ENCODE results near the gene RHEBL1.

- peak in 1 of 2 donors; percentile 58 for TF ChIP-seq CTCF (IDR thresholded peaks at IDR 0.05)
- TF ChIP-seq POLR2A (IDR thresholded peaks at IDR 0.05) = peak; percentile 58 to 90
- peak; percentile 80 to 88 (median 88) for TF ChIP-seq POLR2AphosphoS5 (IDR thresholded peaks at IDR 0.05)
Measured at GRCh38 chr12:49018261-49019119, 51.3 kb downstream of the RHEBL1 start, which contains the start of gene PRKAG1.

All from suprapubic skin (tissue), 4 donors.